ENCODE results near the gene CREBBP. TPM values are rescaled to one million over a fixed set of nuclear protein-coding genes. Genes with fewer than 3 reads are reported as not detected.

The CREBBP gene
- total RNA-seq, 1 donor from 2014 or later, result 11.3 TPM

DNA sequence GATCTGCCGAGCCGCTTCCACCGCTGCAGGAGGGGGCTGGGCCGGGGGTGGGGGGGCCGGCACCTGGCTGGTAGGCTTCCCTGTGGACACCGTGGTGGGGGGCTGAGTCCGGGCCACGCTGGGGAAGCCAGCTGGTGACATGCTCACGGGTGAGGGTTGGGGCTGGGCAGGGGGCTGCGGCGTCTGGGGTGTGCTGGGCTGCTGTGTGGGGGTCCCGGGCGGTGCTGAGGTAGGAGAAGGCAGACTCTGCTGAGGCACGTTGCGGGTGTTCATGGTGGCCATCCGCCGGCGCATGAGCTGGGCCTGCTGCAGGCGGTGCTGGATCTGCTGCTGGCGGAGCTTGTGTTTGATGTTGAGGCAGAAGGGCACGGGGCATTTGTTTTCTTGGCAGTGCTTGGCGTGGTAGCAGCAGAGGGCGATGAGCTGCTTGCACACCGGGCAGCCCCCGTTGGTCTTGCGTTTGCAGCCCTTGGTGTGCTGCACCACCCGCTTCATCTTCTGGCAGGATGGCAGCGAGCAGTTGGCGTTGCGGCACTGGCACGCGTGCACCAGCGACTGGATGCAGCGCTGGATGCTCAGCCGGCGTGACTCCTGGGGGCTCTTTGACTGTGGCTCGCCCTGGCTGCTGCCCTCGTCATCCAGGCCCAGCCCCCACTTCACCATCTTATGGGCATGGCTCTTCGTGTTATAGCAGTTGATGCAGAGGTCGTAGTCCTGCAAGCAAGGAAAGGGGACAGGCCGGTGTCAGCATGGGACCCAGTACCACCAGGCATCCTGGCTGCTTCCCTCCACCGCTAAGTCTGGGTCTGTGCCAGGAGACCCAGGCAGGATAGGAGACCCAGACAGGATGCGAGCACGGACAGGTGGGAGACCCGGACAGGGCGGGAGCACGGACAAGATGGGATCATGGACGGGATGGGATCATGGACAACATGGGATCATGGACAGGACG lies 151.1 kb downstream of the CREBBP start:
- no peak overlapping the region for H3K4me3 ChIP-seq (ENCODE audit: low read depth, low read length)
- no peak for DNase-seq (ENCODE audit: low read depth)
- TF ChIP-seq CTCF (conservative IDR thresholded peaks at IDR 0.05; ENCODE audit: low read depth, low read length), result no peak

GRCh38 chr16:3728424-3729160 lies 151.9 kb downstream of the CREBBP start:
- H3K4me3 ChIP-seq (ENCODE audit: low read depth, low read length), result no peak overlapping the region
- no peak for TF ChIP-seq CTCF (conservative IDR thresholded peaks at IDR 0.05; ENCODE audit: low read depth, low read length)

DNA sequence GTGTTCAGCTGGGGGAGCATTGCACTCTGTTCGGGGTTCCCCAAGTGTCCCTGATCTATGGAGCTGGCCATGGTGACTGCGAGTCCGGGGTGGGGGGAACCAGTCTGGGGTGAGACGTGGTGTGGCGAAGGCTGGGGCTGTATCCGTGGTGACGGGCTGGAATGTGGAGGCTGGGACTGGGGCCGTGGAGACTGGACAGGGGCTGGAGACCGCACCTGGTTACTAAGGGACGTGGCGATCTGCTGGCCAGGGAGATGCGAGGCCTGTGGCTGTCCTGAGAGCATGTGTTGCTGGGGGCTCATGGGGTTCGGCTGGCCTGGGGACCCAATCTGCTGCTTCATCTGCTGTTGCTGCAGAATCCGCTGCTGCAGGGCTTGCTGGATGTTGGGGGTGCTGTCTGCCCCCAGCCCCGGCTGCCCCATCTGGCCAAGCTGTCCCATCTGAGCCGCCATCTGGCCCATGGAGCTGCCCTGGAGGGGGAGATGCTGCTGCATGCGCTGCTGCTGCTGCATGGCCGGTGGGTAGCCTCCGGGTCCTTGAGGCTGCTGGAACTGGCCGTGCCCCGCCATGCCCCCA lies 152.6 kb downstream of the CREBBP start:
- no peak for TF ChIP-seq CTCF (conservative IDR thresholded peaks at IDR 0.05; ENCODE audit: low read depth, low read length)
- no peak for DNase-seq (ENCODE audit: low read depth)
- H3K4me3 ChIP-seq (ENCODE audit: low read depth, low read length), result no peak overlapping the region

More at GRCh38 chr16:3728424-3729160, 151.9 kb downstream of the CREBBP start:
- DNase-seq (ENCODE audit: low read depth), result no peak

DNA sequence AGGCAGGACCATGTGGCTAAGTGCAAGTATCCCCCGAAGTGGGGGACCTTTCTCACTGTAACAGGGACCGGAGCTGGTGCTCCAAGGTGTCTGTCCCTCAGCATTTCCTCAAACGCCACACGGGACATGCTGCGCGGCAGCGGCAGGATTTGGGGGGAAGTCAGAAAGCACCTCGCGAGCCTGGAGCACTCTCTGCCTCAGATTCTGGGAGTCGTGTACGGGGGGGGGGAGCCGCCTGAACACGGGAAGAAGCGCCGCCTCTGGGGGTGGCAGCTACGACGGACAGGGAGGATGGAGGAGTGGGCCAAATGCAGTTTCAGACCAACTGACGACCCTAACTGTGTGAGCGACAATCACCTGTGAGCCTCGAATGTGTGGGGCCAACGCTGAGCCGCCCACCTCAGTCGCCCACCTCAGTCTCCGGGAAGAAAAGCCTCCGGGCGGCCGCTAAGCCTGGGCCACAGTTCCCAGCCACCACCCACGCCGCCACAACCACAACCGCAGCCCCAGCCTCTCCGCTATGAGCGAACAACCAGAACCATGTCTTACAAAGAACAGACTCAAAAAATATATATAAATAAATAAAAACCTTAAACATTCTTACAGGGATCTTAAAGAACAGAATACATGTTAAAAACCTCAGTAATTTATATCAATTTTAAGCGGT lies 154.4 kb downstream of the CREBBP start:
- H3K4me3 ChIP-seq (ENCODE audit: low read depth, low read length), result no peak overlapping the region
- no peak for DNase-seq (ENCODE audit: low read depth)
- no peak for TF ChIP-seq CTCF (conservative IDR thresholded peaks at IDR 0.05; ENCODE audit: low read depth, low read length)

- no peak overlapping the region for H3K4me3 ChIP-seq (ENCODE audit: low read depth, low read length)
- no peak for TF ChIP-seq CTCF (conservative IDR thresholded peaks at IDR 0.05; ENCODE audit: low read depth, low read length)
- no peak for DNase-seq (ENCODE audit: low read depth)
Measured at GRCh38 chr16:3725276-3725675, 155.2 kb downstream of the CREBBP start.

DNA sequence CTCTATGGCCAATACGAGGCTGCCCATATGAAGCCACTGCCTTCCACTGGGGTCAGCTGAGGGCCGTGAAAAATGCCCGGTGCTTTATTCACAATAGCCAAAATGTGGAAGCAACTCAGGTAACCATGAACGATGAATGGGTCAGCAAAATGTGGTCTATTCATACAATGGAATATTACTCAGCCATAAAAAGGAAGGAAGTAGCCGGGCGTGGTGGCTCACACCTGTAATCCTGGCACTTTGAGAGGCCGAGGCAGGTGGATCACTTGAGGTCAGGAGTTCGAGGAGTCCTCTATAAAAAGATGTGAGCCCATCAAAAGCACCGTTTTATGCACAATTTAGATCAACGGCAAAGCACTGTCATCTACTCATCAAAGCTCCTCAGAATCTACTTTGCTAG lies 158.0 kb downstream of the CREBBP start:
- TF ChIP-seq CTCF (conservative IDR thresholded peaks at IDR 0.05; ENCODE audit: low read depth, low read length), result no peak
- DNase-seq (ENCODE audit: low read depth), result no peak
- H3K4me3 ChIP-seq (ENCODE audit: low read depth, low read length), result no peak overlapping the region
